Dedifferentiated amniotic fluid mesenchymal stem cell (primary cell): Measurements from ENCODE around the gene COL6A2.
"Not testable (repeated sequence)": the region's sequence is repeated elsewhere in the genome, so short reads cannot be mapped to it uniquely, and the experiment has no call there.

Source experiments
- DNase-seq: peaks from one replicate; pipeline ENCODE4 v3.0.0-alpha.2; 2016; ENCODE audit errors: extremely low spot score

Gene COL6A2

DNA sequence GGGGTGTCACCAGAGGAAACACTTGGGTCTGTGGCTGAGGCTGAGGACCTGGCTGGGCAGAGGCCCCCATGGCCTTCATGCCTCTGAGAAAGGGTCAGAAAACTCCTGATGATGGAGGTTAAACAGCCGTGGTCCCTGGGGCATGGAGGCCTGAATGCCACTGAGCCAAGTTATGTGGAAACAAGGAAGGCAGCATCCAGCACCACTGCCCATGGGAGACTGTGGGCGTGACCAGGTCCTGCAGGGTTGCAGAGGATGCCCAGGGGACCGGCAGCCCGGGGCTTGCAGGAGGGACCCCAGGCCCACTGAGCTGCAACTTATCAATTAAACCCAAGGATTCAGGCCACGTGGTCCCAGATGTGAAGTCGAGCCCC lies 18.9 kb upstream of the COL6A2 start:
- DNase-seq, result no peak

DNA sequence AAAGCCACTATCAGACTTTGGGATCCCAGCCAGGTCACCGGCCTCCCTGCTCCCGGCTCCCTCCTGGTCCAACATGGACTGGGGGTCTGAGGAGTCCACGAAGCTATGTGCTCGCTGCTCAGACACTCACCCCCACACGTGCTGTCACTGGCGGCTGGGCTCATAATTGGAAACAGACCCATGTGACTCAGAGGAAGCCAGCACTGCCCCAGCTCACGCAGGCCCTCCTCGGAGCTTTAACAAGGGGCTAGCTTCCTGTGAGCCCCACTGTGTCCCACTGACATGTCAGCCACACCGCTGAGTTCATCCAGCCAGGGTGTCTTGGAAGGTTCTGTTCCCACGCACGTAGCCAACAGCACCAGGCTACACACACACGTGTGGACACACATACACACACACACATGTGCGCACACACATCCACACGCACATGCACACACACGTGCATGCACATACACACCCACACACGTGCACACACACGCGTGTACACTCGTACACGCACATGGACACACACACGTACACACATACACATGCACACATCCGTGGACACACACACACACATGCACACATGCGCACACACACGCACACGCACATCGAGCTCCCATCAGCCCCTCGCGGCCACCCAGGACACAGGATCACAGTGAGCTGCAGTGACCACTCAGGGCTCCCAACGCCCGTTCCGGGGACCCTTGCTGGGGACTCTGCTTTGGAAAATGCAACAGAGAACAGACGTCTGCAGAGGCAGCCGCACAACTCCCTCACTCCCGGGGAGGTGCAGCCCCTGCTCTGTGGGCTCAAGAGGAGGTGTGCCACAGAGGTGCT lies 18.4 kb upstream of the COL6A2 start:
- peak; percentile 71 for DNase-seq

- no peak for DNase-seq
Observed at GRCh38 chr21:46080171-46081021, 17.5 kb upstream of the COL6A2 start.

DNA sequence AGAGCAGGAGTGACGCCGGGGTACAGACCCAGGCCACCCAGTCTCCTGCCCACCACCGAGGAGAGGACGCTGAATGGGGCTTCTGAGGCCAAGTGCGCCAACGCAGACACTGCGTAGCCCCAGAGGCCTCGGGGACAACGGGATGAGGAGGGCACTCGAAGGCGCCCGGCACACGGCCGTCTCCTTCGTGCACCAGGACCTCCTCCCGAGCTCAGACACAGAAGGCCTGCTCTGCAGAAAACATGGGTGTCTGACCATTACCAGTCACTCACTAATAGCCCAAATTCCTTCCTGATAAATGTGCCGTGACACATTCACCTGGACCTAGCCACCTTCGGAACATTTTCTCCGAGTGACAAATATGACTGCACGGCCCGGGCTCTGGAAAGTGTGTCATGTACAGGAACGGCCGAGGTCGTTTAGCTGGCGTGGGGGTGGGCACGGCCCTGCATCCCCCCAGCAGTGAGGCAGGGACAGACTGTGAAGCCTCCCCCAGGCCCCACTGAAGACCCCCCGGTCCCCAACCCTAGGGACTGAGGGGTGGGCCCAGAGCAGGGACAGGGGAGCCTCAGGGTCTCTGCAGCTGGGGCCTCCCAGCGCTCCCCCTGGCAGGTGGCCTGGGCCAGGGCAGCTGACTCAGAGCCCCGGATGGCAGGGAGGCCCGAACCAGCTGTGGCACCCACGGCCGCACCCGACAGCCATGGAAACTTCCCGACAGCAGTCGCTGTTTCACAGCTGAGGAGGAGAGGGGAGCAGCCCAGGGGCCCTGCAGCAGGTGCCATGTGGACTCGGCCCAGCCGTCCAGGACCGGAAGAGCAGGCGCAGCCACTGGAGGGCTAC lies 16.7 kb upstream of the COL6A2 start:
- no peak for DNase-seq

DNA sequence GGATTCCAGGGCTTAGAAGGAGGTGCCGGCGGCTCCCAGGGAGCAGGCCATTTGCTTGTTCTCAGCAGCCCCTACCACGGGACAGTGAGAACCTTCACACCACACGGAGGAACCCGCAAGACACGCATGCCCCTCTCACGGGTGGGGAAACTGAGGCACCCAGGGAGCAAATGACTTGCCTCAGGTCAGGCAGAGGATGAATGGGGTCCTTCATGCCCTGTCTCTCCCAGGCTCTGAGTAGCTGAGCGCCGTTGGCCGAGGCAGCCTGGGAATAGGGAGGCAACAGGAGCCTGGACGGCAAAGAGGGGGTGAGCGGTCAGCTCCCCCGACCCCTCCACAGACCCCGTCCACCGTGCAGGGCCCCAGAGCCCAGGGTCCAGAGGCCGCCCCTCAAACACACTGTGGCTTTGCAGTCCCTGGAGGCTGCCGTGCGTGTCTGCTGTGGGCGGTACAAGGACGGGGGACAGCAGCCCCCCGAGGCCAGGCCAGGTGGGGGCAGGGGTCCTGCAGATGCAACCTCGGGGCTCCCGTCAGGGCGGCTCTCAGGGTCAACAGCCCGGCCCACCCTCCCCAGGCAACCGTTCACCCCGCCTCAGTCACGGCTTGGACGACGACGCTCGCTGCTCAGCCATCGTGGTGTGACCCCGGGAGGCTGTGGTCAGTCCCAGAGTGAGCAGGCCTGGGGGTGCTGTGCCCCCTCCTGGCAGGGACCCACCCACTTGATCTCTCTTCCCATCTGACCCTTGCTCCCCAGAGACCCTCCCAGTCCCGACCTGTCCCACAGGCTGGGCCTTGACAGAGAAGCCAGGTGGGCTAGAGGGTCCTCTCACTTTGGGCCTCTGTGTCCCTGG lies 15.8 kb upstream of the COL6A2 start:
- DNase-seq, result no peak

- DNase-seq, result no peak
Observed at GRCh38 chr21:46082713-46082962, 15.3 kb upstream of the COL6A2 start.

DNA sequence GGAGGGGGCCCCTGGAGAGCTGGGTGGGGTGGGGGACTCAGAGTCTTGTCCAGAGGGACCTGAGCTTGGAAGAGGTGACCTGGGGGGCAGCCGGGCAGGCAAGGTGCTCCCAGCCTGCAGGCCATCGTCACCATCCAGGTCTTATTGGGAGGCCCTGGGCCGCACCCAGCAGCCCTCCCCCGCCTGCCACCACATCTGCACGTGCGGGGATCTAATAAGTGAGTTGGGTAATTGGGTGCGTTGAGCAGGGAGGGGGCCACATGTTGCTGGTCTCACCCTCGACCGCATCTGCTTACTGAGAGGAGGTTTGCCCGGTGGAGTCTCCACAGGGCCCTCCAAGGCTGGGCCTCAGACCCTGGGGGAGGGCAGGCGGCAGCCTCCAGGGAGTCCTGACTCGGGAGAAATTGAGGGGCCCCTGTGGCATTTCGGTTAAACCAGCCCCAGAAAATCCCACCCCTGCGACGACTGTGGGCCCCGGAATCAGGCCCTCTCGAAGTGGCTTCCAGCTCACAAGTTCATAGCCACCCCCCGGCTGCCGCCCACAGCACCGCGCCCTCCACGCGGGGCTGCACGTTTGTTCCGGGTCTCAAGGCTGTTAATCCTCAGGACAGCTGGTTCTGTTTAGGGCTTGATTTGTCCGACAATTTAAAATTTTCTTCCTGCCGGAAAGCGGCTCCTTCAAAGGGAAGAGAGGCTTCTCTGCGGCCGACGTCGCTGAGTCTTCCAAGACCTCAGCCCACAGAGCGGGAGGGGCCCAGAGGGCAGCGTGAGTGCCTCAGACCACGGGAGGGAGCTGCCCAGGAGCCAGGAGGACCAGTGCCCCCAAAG lies 14.7 kb upstream of the COL6A2 start:
- peak; percentile 32 for DNase-seq

DNA sequence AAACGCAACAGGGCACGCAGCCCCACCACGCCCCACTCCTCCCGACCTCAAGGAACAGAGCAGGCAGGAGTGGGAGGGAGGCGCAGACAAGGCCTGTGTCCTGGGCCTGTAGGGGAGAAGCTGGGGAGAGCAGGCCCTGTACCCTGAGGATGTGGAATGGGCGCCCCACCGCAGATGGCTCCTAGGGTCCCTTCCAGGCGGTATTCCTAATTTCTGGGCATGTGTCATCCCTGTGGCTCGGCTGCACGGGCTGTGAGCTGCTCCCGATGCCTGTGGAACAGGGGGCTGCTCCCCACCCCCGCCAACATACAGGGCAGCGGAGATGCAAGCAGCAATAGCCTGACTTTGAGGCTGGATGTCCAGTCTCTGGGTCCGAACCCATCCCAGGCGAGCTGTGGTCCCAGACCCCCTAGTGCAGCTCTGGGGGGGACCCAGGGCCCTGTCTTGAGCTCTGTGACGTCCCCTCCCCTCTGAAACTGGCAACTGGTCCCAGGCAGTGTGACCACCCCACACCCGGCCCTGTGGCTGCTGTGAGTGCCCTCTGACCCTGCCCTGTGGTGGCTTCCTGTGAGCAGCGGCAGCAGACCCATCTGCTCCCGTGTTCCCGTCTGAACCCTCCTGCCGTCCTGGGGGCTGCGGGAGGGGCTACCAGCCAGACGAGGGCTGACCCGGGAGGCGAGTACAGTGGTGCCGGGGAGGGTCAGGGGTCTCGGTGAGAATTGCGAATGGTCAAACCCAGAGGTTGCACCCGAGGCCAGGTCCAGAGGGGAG lies 13.9 kb upstream of the COL6A2 start:
- no peak for DNase-seq

DNA sequence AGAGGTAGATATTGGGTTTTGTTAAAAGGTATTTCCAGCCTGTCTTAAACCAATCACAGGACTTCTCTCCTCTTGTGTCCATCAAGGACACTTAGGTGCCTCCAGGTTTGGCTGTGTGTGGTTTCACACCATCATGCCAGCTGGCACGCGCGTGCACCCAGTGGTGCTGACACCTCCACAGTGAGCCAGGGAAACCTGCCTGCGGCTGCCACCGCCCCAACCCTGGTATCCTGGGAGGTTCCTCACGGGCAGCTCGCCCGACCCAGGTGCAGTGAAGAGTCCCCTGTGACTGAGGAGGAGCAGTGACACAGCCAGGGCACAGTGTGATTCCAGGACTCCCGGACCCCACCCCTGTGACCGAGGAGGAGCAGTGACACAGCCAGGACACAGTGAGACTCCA lies 13.2 kb upstream of the COL6A2 start:
- no peak for DNase-seq

DNA sequence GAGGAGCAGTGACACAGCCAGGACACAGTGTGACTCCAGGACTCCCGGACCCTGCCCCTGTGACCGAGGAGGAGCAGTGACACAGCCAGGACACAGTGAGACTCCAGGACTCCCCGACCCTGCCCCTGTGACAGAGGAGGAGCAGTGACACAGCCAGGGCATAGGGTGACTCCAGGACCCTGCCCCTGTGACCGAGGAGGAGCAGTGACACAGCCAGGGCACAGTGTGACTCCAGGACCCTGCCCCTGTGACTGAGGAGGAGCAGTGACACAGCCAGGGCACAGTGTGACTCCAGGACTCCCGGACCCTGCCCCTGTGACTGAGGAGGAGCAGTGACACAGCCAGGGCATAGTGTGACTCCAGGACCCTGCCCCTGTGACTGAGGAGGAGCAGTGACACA lies 12.7 kb upstream of the COL6A2 start:
- DNase-seq, result not testable (repeated sequence)

DNA sequence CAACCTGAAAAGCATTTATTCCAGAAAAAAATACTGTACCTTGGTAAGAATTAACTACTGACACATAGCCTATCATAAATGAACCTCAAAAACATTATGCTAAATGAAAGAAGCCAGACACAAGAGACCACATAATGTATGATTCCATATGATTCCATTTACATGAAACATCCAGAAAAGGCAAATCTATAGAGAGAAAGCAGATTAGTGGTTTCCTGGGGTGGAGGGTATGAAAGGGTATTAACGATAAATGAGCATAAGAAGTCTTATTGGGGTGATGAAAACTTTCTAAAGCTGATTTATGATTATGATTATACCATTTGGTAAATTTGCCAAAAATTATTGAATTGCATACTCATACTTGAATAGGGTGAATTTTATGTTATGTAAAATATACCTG lies 10.3 kb upstream of the COL6A2 start:
- no peak for DNase-seq

DNA sequence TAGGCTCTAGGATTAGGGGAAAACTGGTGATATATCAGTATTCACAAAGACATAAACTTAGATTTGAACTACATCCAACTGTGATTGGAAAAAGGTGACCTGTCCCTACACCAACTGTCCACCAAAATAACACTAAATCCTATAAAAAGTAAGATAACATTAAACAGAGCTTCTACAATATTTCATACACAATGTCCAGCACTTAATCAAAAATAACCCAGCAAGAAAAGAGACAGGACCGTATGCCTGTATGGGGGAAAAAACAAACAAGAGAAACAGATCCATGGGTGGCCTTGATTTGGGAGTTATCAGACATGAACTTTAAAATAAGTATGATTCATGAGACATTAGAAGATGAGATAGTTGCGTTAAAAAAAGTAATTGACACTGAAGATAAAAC lies 9.7 kb upstream of the COL6A2 start:
- no peak for DNase-seq

DNA sequence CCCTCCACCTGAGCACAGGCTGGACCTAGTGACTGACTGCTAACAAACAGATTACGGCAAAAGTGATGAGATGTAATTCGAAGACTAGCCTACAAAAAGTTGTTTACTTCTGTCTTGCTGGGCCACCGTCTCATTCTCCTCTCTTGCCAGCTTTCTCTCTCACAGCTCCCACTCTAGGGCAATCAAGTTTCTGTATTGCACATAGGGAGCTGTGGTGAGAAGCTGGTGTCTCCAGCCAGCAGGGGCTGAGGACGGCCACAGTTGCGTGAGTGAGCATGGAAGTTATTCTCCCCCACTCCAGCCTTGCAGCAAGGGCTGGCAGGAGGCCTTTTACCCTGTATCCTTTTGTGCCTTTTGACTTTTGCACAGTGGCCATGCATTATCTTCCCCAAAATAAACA lies 8.6 kb upstream of the COL6A2 start:
- DNase-seq, result no peak

DNA sequence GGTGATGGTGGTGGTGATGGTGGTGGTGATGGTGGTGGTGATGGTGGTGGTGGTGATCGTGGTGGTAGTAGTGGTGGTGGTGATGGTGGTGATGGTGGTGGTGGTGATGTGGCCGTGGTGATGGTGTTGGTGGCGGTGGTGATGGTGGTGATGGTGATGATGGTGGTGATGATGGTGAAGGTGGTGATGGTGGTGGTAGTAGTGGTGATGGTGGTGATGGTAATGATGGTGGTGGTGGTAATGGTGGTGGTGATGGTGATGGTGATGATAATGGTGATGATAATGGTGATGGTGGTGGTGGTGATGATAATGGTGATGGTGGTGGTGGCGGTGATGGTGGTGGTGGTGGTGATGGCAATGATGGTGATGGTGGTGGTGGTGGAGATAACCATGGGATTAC lies 6.8 kb upstream of the COL6A2 start:
- DNase-seq, result no peak

GRCh38 chr21:46091631-46092025 lies 6.3 kb upstream of the COL6A2 start:
- no peak for DNase-seq

- DNase-seq, result peak; percentile 97
Observed at GRCh38 chr21:46092026-46092764, 5.7 kb upstream of the COL6A2 start.

DNA sequence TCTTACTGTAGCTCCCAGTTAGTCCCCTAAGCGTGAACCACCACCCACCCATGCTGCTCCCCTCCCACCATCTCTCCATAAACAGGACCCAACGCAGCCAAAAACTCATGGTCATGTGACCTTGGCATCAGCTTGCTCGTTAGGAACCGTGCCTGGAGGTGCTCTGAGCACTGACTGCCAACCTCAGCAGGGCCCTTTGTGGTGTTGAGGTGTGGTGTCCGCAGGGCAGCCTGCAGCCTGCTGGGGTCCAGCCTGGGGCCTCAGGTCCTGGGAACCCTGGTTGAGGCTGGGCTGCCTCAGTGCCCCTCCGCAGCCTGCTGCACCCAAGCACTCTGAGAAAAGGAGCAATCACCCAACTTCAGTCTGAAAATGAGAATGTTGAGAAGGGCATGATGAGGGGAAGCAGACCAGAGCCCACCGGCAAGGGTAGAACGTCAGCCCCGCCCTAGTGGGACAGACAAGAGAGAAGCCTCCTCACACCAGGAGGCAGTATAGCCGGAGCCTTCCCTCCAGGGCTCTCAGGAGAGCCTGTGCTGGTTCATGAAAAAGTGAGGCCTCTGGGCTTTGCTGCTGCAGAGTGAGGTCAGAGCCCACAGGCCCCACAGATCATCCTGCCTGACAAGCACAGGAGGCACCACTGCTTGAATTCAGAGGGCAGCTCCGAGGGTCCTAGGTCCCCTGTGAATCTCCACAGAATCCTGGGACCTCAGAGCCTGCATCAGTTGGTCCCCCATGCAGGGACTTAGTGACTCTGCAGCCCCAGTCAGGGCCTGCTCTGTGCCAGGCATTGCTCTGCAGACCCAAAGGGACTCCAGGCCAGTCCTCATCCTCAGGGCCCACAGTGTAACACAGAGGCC lies 4.9 kb upstream of the COL6A2 start:
- DNase-seq, result no peak

GRCh38 chr21:46093668-46094400 lies 4.1 kb upstream of the COL6A2 start:
- DNase-seq, result no peak
